Globus pallidus (tissue), 1 donor: ENCODE data around the gene CILP2.

Source experiments
- DNase-seq: peaks from one replicate; pipeline ENCODE4 v3.0.0-alpha.2; 2015; ENCODE audit warnings: low spot score

Gene CILP2

DNA sequence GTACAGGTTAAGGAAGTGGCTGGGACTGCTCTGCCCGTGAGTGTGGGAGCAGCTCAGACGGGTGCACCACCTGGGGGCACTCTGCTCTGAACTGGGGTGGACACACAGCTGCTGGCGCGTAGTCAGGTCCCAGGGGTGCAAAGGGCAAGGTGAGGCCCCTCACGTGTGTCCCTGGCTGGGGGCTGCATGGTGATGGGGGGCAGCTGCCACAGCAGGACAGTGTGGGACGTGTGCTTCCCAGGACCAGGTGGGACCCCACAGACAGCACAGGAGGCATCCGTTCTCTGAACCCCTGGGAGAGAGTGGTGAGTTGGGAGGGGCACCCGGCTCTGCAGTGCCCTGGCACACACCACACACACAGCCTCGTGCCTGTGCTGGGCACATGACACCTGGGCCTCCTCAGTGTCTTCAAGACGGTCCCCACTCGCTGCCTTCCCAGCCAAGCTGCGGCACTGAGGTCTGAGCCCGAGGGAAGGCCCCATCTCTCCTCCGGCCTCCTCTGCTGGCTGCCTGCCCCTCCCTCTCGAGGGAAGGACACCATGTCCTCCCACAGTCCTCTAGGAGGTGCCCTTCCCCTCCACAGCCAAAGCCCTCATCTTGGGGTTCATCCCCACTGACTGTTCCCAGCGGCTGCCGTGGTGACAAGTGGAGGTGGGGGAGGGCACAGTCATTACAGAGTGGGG lies 24.7 kb downstream of the CILP2 start:
- no peak for DNase-seq

DNA sequence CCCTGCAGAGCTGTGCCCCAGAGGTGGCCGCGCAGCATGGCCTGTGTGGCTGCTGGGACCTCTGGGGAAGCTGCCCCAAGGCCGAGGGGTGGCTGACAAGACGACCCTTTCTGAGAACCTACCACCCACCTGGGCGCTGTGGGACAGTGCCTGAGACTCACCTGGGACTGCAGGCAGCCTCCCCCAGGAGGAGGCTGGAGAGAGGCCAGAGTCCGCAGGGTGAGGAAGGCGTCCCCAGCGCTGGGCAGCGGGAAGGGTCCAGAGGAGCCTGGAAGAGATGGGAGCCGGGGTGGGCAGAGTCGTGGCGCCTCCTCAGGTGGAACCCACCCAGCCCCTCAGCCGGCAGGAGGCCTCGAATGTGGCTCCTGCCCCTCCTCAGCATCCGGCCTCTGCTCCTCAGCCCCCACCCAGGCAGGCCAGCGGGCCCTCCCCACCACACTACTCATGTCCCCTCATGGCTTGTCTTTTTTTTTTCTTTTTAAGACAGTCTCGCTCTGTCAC lies 25.3 kb downstream of the CILP2 start:
- no peak for DNase-seq

DNA sequence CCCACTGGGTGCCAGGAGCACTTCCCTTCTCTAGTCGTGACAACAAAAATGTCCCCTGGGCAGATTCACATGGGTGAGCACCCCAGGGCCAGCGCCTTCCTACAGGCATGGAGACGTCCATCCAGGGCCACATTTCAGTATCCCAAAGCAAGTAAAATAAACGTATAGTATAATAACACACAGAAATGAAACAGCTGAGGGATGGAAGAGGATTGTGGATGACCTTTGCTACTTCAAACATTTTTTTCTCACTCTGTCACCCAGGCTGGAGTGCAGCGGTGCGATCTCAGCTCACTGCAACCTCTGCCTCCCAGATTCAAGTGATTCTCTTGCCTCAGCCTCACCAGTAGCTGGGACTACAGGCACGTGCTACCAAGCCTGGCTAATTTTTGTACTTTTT lies 28.2 kb downstream of the CILP2 start:
- no peak for DNase-seq

DNA sequence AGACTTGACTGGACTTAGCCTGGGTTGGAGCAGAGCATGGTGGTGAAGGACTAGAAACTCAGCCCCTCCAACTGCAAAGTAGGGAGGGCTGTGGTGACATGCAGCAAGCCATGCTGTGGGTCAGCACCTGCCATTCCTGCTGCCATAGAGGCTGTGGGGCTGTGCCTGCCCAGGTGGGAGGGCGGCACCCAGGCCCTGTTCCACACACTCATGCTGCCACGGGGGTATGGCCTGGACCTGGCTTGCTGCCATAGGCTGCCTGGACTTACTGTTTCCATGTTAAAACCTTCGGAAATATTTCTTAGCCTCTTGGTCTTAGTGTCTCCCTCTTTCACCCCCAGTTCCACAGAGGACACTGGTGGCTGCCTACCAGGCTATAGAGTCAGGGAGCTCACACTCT lies 29.3 kb downstream of the CILP2 start:
- DNase-seq: no peak

- DNase-seq: no peak
Observed at GRCh38 chr19:19568802-19569756, 31.0 kb downstream of the CILP2 start.

- no peak for DNase-seq
Observed at GRCh38 chr19:19570571-19570970, 32.5 kb downstream of the CILP2 start.

- DNase-seq: no peak
Observed at GRCh38 chr19:19571071-19571786, 33.2 kb downstream of the CILP2 start.

- no peak for DNase-seq
Observed at GRCh38 chr19:19575411-19575810, 37.3 kb downstream of the CILP2 start.

GRCh38 chr19:19578252-19578651 lies 40.2 kb downstream of the CILP2 start:
- no peak for DNase-seq

DNA sequence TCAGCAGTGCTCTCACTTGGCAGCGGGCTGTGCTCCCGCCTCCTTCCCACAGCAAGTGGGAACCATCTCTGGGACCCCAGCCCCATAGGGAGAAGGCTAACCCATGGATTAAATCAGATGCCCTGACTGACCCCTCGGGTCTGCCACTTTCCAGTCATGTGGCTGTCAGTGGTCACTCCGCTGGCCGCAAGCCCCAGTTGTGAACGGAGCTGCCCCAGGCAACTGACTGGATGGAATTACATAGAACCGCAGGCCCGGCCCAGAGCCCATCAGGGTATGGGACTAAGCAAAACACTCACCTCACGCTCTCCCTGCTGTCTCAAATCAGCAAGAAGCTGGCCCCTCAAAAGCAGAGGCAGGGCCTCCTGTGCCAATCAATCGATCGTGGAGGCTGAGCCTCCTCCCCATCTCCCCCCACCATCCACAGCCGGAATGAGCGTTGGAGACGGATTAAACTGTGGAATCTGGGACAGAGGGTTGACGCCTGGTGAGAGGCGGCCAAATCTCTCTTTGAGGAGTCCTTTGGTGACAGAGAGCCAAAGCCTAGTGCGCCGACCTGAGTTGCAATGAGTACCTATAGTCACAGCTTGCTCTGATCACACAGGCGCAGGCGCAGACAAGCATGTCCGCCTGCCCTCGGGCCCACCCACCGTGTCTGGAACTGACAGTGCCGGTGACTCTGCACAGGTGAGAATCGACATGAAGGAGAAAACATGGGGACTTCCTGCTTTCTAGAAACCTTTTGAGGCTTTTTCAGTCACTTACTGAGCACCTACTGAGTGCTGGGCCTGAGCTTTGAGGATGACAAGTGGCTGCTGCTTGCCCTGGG lies 41.7 kb downstream of the CILP2 start:
- DNase-seq: no peak

DNA sequence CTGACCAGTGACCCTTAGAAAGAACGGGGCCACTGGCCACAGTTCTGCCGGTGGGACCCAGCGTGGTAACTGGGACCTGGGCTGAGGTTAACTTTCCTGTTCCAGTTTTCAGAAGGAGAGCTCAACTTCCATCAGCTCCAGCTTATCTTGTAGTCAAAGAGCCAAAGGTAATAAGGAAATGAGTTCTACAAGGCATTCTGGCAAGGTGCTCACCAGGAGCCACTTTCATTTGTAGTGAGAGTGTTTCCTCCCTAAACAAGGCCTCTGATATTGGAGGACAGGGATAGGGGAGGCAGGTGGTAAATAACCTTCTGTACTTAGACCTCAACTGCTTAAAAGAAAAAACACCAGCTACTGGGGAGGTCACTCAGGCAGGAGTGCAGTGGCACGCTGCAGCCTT lies 42.4 kb downstream of the CILP2 start:
- DNase-seq: no peak

GRCh38 chr19:19581391-19581790 lies 43.3 kb downstream of the CILP2 start:
- no peak for DNase-seq

GRCh38 chr19:19582471-19582870 lies 44.4 kb downstream of the CILP2 start:
- no peak for DNase-seq

DNA sequence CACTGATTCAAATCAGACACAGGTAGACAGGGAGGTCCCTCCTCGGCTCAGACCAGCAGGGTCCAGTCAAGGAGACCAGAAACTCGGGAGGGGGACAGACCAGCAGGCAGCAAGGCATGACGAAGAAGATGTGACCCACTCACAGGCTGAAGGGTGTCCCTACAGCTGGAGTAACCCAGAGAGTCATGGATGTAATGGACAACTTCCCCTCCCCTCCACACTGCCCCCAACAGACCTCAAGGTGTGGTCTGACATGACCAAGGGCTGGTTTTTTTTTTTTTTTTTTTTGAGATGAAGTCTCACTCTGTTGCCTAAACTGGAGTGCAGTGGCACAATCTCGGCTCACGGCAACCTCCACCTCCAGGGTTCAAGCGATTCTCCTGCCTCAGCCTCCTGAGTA lies 46.3 kb downstream of the CILP2 start:
- DNase-seq: no peak

DNA sequence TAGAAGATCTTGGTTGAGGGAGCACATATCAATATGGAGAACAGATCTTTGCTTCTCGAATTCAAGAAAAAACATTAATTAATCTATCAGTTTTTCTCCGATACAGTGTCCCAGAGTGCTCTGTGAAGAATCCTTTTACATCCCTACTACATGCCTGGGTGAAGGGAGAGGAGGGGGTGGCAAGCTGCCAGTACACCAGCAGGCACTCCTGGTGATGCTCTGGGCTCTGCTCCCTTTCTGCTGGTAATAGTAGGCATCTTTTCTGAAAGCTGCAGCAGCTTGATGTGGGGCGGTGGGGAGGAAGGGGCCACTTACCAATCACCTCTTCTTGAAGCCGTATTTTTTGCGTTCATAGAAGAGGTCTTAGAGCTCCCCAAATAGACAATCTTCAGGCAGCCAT lies 49.7 kb downstream of the CILP2 start:
- no peak for DNase-seq

DNA sequence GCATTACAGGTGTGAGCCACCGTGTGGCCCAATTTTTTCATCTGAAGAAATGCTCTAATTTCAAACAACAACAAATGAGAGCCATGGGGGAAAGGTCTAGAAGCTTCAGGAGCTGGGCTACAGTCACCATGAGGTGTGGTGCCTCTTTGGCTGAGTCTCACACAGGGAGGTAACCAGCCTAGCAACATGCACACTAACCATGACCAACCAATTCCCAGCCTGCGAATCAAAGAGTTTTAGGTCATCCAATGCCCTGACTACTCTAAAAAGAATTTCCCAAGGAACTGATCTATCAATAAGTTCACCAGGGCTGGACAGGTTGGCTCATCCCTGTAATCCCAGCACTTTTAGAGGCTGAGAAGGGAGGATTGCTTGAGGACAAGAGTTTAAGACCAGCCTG lies 50.5 kb downstream of the CILP2 start:
- no peak for DNase-seq

GRCh38 chr19:19591133-19591825 lies 53.2 kb downstream of the CILP2 start:
- DNase-seq: no peak

DNA sequence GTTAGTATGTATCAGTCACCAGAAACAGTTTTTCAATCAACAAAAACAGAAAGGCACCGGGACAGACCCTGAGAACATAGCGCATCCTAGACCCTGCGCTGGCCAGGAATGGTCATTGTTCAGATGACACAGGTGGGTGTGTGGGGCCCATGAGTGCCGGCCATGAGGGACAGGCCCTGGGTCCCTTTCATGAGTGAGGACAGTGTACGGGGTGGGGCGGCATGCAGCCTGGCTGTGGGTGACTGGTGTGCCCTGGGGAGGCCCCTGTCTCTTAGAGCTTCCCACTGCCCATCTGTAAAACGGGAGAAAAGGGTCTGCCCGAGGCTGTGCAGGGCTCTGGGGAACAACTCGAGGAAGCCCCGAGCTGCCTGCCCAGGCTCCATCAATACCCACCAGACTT lies 54.6 kb downstream of the CILP2 start:
- no peak for DNase-seq

- no peak for DNase-seq
Observed at GRCh38 chr19:19594381-19594780, 56.3 kb downstream of the CILP2 start.

GRCh38 chr19:19595171-19595701 lies 57.2 kb downstream of the CILP2 start:
- DNase-seq: no peak
